Stimulated activated CD8-positive, alpha-beta memory T cell treated with anti-CD3 and anti-CD28 coated beads, Interleukin-7, amount 100 ng/mL, for 24 hours (primary cell): ENCODE data around the gene ABCA7.
A peak's percentile ranks its signal among the peaks of the same experiment; 100 is the strongest.

Experiments
- DNase-seq: peaks from one replicate; pipeline ENCODE4 v3.0.0-alpha.2; 2020; ENCODE audit warnings: low read depth

ABCA7 gene

GRCh38 chr19:1072371-1073015 lies 32.6 kb downstream of the ABCA7 start:
- no peak for DNase-seq

- no peak for DNase-seq
Observed at GRCh38 chr19:1073063-1073955, 33.4 kb downstream of the ABCA7 start.

- no peak for DNase-seq
Observed at GRCh38 chr19:1073956-1074517, 34.1 kb downstream of the ABCA7 start.

- peak; percentile 66 for DNase-seq
Observed at GRCh38 chr19:1074544-1075283, 34.8 kb downstream of the ABCA7 start.

GRCh38 chr19:1076046-1076386 lies 36.1 kb downstream of the ABCA7 start:
- no peak for DNase-seq

- DNase-seq: peak; percentile 76
Observed at GRCh38 chr19:1076951-1077350, 37.0 kb downstream of the ABCA7 start.

- DNase-seq: no peak
Observed at GRCh38 chr19:1079566-1080111, 39.7 kb downstream of the ABCA7 start.

- DNase-seq: no peak
Observed at GRCh38 chr19:1080360-1081161, 40.7 kb downstream of the ABCA7 start.

- no peak for DNase-seq
Observed at GRCh38 chr19:1081301-1082164, 41.6 kb downstream of the ABCA7 start.

- DNase-seq: no peak
Observed at GRCh38 chr19:1082165-1082927, 42.4 kb downstream of the ABCA7 start.

- DNase-seq: no peak
Observed at GRCh38 chr19:1082928-1083816, 43.3 kb downstream of the ABCA7 start.

GRCh38 chr19:1084024-1084868 lies 44.3 kb downstream of the ABCA7 start:
- no peak for DNase-seq

- no peak for DNase-seq
Observed at GRCh38 chr19:1085053-1085658, 45.2 kb downstream of the ABCA7 start.

- no peak for DNase-seq
Observed at GRCh38 chr19:1085676-1086442, 46.0 kb downstream of the ABCA7 start.

GRCh38 chr19:1086613-1087012 lies 46.7 kb downstream of the ABCA7 start:
- DNase-seq: no peak

GRCh38 chr19:1087813-1088415 lies 48.0 kb downstream of the ABCA7 start:
- DNase-seq: no peak
